Stimulated activated CD4-positive, alpha-beta T cell treated with anti-CD3 and anti-CD28 coated beads, Interleukin-2, amount 100 ng/mL, for 4 hours (primary cell): ENCODE measurements around the gene PRDX5.
A peak's percentile ranks its signal among the peaks of the same experiment; 100 is the strongest.

Experiments
- DNase-seq: peaks from one replicate; pipeline ENCODE4 v3.0.0-alpha.2; 2020; ENCODE audit warnings: low read depth

Gene PRDX5

DNA sequence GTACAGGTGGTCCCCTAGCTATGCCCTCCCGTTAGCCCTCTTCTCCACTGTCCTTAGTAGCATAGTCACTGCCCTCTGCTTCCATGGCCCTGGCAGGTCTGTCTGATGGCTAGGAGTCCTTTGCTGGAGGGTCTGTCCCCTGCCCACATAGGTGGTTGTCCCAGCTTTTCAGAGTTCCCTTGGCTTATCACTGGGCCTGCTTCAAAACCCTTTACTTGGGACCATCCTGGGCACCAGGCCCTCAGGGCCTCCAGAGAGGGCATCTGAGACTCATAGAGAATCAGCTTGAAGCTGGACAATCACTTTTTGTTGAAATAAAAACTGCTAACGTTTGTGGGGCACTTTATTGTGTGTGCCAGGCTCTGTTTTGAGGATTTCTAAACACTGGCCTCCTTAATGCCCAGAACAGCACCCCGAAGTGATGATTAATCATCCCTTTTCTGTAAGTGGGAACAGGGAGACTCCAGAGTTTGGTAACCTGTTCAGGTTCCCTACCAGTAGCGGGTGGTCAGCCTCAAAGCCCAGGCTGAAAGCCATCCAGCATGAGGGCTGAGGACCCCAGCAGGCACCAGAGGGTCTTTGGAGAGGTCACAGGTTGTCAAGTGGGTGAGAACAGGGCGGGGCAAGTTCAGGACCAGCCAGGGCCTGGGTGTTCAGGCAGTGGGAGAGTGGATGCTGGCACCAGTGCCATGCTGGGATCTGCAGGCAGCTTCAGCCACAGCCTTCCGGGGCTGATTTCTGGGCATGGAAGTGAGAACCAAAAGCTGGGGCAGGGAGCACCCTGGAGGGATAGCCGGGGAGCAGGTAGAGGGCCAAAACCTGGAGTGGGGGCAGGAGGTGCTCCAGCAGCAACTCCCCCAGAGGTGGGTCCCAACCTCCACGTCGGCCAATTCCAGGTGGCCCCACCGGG lies 27.3 kb upstream of the PRDX5 start:
- DNase-seq: no peak

DNA sequence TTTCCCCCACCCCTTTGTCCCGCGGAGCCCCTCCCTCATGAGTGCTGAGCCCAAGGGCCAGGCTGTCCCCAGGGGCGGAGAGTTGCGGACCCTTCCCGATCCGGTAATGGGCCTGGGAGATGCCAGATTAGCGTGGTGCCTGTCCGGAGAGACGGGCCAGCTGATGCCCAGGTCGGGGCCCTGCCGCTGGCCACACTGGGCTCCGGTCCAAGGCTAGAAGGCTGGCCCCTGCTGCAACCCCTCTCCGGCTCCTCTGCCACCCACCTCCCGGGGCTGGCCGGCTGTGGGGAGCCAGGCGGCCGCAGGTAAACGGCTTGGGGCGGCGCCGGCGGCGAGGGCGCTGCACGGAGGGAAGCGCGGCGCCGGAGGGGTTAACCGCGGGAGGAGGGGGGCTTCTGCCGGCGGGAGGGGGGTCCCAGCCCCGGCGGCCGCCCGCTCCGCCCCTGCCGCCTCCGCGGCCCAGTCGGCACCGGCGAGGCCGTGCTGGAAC lies 26.6 kb upstream of the PRDX5 start, which contains the start of gene KCNK4:
TSS of gene KCNK4 (plus strand) at position 41 of the 490 bp plus-strand sequence. CDS start 1,717 bp downstream, outside the sequence.
- no peak for DNase-seq

DNA sequence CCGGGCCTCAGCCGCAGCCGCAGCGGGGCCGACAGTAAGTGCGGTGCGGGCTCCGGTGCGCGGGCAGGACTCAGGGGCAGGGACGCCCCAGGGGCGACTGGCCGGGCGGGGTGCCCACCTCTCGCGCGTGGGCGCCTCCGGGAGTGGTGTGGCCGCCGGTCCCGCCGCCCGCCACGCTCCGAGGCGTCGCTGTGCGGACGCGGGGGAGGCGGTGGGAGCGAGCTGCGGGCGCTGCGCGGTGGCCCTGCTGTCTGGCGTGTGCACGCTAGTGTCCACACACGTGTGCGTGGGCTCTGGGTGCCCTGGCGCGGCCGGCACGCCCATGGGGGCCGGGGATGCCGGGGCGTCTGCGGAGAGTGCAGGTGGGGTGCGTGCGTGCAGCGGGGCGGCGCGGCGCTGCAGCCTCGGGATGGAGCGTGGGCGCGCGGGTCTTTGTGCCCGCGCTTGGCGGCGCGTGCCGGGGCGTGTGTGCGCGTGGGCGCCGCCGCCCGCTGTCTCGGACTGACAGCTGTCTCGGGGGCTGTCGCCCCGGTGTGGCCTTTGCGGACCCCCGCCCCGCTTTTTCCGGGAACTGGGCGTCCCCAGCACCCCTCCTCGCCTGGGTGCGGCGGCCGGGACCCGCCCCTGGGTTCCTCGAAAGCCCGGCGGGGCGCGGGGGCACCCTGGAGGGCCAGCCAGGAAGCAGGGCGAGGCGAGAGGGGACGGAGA lies 26.0 kb upstream of the PRDX5 start:
- DNase-seq: no peak

DNA sequence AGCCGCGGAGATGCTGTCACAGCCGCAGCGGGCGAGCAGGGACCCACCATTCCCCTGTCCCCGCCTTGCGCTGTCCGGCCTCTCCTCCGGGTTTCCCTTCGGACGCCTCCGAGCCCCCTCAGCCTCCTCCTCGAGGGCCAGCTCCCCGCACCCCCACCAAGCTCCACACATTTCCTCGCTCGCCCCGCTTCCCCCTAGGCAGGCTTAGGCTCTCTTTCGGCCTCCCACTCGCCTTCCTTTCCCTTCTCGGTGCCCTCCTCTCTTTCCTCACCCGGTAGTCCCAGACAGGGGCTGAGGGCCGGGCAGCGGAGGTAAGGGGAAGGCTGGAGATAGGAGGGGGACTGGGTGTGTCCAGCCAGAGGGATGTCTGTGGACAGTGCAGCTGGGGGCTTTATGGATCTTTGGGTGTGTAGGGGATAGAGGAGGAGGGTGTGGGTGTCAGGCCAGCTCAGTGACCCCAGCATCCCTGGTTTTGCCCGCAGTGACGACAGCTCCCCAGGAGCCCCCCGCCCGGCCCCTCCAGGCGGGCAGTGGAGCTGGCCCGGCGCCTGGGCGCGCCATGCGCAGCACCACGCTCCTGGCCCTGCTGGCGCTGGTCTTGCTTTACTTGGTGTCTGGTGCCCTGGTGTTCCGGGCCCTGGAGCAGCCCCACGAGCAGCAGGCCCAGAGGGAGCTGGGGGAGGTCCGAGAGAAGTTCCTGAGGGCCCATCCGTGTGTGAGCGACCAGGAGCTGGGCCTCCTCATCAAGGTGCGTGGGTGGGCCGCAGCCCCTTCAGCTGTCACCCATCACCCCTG lies 25.3 kb upstream of the PRDX5 start:
- no peak for DNase-seq

DNA sequence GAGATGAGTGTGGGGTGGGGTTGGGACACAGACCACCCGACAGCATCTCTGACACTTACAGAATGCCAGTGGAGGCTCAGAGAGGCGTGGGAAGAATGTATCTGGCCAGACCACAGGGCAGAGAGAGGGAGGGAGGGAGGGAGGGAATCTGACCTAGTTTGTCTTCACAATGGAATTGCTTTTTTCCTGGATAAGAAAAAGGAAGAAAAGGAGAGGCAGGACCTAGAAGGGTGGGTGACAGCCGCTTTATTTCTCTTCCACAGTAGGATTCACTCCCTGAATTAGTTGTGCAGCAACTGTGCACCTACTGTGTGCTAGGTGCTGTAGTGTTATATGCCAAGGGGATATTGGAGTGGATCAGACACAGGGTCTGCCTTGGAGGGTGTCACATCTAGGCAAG lies 23.1 kb upstream of the PRDX5 start:
- no peak for DNase-seq

DNA sequence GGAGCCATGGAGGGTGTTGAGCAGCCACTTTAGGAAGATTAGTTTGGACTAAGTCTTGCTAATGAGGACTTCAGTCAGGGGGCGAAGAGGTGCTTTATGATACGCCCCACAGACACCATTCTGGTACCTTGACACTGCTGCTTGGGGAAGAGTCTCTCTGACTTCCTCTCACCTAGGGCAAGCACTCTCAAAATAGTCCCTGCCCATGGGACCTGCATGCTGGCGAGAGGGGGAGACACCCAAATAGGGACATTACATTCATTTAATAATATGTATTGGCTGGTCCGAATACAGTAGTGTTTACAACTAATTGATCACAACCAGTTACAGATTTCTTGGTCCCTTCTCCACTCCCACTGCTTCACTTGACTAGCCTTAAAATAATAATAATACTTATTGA lies 22.2 kb upstream of the PRDX5 start:
- no peak for DNase-seq

DNA sequence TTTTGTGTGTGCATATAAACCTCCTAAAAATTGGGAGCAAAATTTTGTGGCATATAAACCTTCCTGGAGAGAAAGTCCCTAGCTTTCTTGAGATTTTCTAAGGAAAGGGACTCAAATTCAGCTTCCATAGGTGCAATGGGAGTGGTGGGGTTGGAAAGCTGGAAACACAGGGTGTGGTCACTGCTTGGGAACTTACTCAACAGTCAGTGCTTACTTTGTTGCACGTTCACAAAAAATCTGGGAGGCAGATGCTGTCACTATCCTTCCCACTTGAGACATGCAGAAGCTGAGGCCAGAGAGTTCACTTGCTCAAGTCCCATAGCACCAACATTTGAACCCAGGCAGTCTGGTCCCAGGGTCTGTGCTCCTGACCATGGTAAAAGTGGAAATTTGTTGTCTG lies 21.7 kb upstream of the PRDX5 start:
- DNase-seq: no peak

DNA sequence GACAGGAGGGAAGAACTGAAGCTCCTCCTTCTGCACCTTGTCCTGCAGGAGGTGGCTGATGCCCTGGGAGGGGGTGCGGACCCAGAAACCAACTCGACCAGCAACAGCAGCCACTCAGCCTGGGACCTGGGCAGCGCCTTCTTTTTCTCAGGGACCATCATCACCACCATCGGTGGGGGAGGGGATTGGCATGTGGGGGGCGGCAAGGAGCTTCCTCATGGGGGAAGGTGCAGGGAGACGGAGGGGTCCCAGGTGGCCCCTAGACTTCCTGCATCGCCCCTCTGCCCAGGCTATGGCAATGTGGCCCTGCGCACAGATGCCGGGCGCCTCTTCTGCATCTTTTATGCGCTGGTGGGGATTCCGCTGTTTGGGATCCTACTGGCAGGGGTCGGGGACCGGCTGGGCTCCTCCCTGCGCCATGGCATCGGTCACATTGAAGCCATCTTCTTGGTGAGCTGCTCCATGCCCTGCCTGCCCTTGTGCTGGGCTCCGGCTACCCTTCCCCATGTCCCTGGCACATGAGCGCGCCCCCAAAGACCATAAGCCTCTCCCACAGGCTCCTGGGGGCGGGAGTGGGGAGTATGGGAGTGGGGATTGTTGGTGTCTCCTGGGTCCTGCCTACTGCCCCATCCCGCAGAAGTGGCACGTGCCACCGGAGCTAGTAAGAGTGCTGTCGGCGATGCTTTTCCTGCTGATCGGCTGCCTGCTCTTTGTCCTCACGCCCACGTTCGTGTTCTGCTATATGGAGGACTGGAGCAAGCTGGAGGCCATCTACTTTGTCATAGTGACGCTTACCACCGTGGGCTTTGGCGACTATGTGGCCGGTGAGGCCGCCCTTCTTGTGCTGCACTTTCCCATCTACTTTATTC lies 20.9 kb upstream of the PRDX5 start:
- DNase-seq: no peak

DNA sequence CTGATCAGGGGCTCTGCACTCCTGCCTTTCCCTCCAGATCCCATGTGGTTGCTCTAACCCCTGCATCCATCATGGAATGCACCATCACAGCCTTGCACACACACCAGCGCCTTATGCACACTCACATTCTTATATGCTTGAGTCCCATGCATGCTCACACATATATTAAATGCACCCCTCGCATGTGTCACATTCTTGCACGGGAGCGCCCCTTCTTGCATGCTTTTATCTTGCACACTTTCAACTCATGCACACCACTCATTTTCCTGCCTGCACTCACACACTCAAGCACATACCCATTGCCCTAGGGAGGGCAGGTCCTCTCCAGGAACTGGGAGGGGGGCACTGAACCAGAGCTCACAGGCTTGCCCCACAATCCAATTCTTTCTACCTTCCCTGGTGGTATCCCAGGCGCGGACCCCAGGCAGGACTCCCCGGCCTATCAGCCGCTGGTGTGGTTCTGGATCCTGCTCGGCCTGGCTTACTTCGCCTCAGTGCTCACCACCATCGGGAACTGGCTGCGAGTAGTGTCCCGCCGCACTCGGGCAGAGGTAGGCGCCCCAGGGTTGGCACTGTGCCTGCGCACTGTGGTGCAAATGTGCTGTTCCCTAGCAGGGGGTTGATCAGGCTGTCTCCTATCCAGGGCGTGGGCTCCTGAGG lies 20.1 kb upstream of the PRDX5 start:
- DNase-seq: no peak

DNA sequence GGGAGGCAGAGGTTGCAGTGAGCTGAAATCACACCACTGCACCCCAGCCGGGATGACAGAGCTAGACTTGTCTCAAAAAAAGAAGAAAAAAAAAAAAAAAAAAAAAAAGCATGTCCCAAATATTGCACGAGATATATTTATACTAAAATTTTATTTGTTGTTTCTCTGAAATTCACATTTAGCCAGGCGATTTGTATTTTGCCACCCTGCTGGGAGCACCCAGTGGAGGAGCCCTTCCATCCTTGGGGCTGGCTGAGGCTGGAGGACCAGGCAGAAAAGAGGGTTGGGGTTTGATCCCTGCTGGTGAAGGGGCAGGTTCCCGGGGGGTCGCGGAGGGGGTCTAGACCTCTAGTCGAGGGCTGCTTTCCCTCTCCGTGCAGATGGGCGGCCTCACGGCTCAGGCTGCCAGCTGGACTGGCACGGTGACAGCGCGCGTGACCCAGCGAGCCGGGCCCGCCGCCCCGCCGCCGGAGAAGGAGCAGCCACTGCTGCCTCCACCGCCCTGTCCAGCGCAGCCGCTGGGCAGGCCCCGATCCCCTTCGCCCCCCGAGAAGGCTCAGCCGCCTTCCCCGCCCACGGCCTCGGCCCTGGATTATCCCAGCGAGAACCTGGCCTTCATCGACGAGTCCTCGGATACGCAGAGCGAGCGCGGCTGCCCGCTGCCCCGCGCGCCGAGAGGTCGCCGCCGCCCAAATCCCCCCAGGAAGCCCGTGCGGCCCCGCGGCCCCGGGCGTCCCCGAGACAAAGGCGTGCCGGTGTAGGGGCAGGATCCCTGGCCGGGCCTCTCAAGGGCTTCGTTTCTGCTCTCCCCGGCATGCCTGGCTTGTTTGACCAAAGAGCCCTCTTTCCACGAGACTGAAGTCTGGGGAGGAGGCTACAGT lies 18.7 kb upstream of the PRDX5 start:
- no peak for DNase-seq

DNA sequence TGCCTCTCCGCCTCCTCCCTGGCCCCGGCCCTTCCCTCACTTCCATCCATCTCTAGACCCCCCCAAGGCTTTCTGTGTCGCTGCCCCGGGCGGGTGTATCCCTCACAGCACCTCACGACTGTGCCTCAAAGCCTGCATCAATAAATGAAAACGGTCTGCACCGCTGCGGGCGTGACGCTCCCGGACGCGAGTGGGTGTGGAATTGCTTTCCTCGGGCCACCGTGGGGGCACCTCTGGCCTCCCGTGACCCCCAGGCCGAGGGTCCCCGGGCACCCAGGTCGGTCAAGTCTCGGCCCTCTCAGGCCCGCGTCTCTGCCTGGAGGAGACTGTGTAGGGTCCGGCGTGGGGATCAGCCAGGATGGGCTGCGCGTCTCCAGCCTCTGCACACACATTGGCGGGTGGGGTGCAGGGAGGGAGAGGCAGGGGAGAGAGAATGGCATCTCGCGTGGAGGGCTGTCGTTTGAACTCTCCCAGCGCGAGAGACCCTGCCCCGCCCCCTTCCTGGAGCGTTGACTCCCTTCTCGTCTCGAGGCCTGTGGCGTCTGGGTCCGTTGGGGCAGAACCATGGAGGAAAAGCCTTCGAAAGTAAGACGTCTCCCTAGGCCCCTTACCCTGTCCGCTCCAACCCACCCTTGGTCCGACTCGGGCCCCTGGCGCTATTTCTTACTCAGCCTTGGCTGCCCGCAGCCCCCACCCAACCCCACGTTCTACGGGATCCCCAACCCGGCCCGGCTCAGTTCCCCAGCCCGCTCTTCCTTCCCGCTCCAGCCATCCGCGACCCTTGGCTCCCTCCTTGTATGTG lies 17.9 kb upstream of the PRDX5 start, which contains the start of gene CATSPERZ:
TSS of gene CATSPERZ (plus strand) at position 512 of the 802 bp plus-strand sequence. CDS start at position 565, 53 bp downstream.
- DNase-seq: no peak

DNA sequence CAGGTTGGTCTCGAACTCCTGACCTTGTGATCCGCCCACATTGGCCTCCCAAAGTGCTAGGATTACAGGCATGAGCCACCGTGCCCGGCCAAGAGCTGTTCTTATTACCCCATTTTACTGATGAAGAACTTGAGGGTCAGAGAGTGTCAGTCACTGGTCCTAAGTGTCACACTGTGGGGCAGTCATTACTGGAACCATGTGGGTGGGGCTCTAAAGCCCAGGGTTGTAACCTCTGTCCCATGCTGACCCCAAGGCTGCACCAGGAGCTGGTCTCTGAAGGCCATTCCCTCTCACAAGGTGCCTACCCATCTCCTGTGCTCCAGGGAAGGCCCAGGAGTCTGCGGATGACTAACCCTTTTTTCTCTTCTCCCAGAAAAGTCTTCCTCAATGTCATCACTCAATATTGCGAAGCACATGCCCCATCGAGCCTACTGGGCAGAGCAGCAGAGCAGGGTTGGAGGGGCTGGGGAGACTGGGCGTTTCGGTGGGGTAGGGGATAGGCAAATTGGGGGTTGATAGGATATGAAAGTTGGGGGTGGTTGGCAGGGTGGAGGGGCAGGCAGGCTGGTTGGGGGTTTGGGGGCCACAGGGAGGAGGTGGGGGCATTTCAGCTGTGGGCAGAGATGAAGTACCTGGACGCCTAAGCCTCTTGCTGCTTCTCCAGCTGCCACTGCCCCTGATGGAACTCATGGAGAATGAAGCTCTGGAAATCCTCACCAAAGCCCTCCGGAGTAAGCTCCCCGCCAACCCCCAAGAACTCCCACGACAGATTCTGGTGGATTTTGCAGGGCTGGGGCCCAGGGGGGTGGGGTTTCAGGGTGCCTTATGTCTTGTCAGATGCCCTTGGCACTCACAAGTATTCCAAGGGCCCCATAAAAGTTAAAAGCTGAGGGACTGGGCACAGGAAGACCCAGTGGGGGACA lies 14.6 kb upstream of the PRDX5 start:
- DNase-seq: no peak

DNA sequence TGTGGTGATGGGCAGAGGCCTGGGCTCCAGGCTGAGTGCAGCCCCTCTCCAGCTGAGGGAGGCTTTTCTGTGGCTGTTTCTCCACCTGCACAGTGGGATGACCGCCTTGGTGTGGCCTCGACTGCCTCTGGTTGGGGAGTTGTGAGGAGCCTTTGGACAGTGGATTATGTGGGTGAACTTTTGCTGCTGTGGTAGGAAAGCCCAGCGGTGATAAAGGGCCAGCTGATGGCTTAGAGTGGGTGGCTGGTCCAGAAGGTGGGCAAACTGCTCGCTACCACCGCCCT lies 13.9 kb upstream of the PRDX5 start:
- no peak for DNase-seq

DNA sequence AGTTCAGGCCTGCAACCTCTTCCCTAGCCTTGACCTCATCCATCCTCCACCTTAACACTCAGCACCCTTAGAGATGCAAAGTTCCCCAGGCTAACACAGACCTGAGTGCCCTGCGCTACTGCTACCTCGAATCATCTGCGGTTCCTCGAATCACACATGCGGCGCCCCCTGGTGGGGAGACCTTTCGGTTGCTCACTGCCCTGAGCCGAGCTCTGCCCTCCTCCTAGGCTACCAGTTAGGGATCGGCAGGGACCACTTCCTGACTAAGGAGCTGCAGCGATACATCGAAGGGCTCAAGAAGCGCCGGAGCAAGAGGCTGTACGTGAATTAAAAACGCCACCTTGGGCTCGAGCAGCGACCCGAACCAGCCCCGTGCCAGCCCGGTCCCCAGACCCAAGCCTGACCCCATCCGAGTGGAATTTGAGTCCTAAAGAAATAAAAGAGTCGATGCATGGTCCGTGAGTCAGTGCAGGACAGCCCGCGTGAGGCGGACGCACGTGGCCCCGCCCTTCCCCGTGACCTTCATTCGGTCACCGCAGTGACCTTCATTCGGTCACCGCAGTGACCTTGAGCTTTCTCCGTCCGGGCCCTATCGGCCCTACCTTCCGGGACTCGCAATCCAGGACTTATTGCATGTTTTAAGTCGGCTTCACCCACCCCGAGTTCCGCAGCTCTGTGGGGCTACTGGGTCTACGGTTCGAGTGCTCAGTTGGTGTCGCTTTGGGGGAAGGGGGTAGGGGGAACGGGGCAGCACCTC lies 13.4 kb upstream of the PRDX5 start:
- peak; percentile 87 for DNase-seq

DNA sequence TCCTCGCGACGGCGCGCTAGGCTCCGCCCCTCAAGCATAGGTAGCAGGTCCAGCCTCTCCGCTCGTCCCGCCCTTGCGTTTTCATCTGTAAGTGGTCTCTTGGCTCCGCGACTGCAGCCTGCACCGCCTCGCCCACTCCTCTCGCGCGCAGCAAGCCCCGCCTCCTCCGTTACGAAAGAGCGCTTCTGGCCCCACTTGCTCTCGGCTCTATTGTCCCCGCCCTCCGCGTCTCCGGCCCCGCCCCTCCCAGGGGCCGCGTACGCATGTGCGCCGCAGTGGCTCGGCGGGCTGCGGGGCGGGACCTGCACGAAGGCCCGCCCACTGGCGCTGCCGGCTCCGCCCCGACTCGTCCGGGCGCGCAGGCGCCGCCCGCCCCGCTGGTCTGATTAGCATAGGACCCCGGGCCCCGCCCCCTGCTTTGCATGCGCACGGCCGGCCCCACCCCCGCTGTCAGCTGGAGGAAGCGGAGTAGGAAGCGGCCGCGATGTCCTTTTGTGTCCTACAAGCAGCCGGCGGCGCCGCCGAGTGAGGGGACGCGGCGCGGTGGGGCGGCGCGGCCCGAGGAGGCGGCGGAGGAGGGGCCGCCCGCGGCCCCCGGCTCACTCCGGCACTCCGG lies 12.7 kb upstream of the PRDX5 start, which contains the start of gene ESRRA:
TSS of gene ESRRA (plus strand) at position 450 of the 616 bp plus-strand sequence. CDS start 1,656 bp downstream, outside the sequence.
- peak; percentile 100 for DNase-seq
